H1 (cell line): ENCODE measurements around the gene CTCF. TPM values are rescaled to one million over a fixed set of nuclear protein-coding genes. Genes with fewer than 3 reads are reported as not detected.

Experiments used
- CTCF ChIA-PET: fragments of 300-600 bp; sonication (Branson Sonifier 250); formaldehyde crosslinking; loops from one replicate; lab custom pipeline; 2021; ENCODE audit not compliant: partially characterized antibody; lab: Charles Lee
- POLR2A ChIA-PET: fragments of 300-600 bp; sonication (Branson Sonifier 250); formaldehyde crosslinking; loops from one replicate; lab custom pipeline; 2021; ENCODE audit warnings: inconsistent platforms; ENCODE audit not compliant: partially characterized antibody; lab: Charles Lee
- DNase-seq, 2 experiments: peaks; one replicate each; pipeline versions ENCODE4 v3.0.0 to v3.0.0-alpha.2; 2010 to 2022; ENCODE audit warnings: low spot score in 2 of 2, low read depth in 1 of 2, mixed read lengths in 1 of 2
- FAIRE-seq: peaks from 2 replicates; lab custom pipeline; 2011; peaks lifted over from hg19 to GRCh38; lab: Jason Lieb, UNC
- H2AFZ ChIP-seq: 2 replicates; pipeline ENCODE4 v1.8.1; 2012; ENCODE audit warnings: low read length, inconsistent platforms
- H2AK5ac ChIP-seq: 2 replicates; pipeline ENCODE4 v1.6.1; 2013; ENCODE audit warnings: low read depth, low read length
- H2BK120ac ChIP-seq: replicated peaks from 2 replicates; pipeline ENCODE3; 2013; ENCODE audit warnings: low read depth, low read length, inconsistent platforms
- H2BK12ac ChIP-seq: 2 replicates; pipeline ENCODE4 v1.6.1; 2013; ENCODE audit warnings: low read depth, low read length
- H2BK15ac ChIP-seq: 2 replicates; pipeline ENCODE4 v1.6.1; 2013; ENCODE audit warnings: low read length
- H2BK20ac ChIP-seq: 2 replicates; pipeline ENCODE4 v1.6.1; 2013; ENCODE audit warnings: low read length
- H2BK5ac ChIP-seq: 2 replicates; pipeline ENCODE4 v1.6.1; 2013; ENCODE audit warnings: low read depth, low read length
- H3K14ac ChIP-seq: 2 replicates; pipeline ENCODE4 v1.6.1; 2013; ENCODE audit warnings: inconsistent platforms; ENCODE audit not compliant: insufficient read length
- H3K18ac ChIP-seq: 2 replicates; pipeline ENCODE4 v1.6.1; 2013; ENCODE audit warnings: low read length; ENCODE audit errors: extremely low read depth
- H3K23ac ChIP-seq: 2 replicates; pipeline ENCODE4 v1.6.1; 2013; ENCODE audit warnings: inconsistent platforms; ENCODE audit not compliant: insufficient read length
- H3K23me2 ChIP-seq: 2 replicates; pipeline ENCODE4 v1.6.1; 2013; ENCODE audit warnings: low read depth, low read length
- H3K27ac ChIP-seq: 2 replicates; pipeline ENCODE4 v1.6.1; 2011; ENCODE audit warnings: low read depth, low read length, inconsistent platforms
- H3K27me3 ChIP-seq, 4 experiments: replicated peaks in 1 of 4; 1 replicate in 1 of 4; 2 replicates in 3 of 4; pipeline versions ENCODE4 v1.6.1 to v1.8.1; 2011 to 2013; ENCODE audit warnings: low read length in 3 of 4, mild to moderate bottlenecking in 3 of 4, inconsistent platforms in 2 of 4, mixed read lengths in 2 of 4, moderate library complexity in 1 of 4; ENCODE audit not compliant: control insufficient read depth in 3 of 4, insufficient read depth in 3 of 4; ENCODE audit errors: extremely low read depth in 1 of 4
- H3K36me3 ChIP-seq, 4 experiments: 2 replicates each; pipeline versions ENCODE4 v1.6.1 to v1.8.1; 2011 to 2013; ENCODE audit warnings: mild to moderate bottlenecking in 4 of 4, low read length in 3 of 4, moderate library complexity in 2 of 4, control low read depth in 1 of 4, inconsistent platforms in 1 of 4; ENCODE audit not compliant: insufficient read depth in 4 of 4, control insufficient read depth in 2 of 4
- H3K4ac ChIP-seq: replicated peaks from 2 replicates; pipeline ENCODE3; 2013; ENCODE audit warnings: low read length, low read depth, mixed read lengths, inconsistent platforms; ENCODE audit not compliant: insufficient read length
- H3K4me1 ChIP-seq, 4 experiments: replicated peaks in 1 of 4; 1 replicate in 1 of 4; 2 replicates in 3 of 4; pipeline versions ENCODE4 v1.6.1 to v1.8.1; 2011 to 2013; ENCODE audit warnings: low read length in 3 of 4, inconsistent platforms in 2 of 4, mixed read lengths in 1 of 4; ENCODE audit not compliant: insufficient read depth in 4 of 4, control insufficient read depth in 3 of 4
- H3K4me2 ChIP-seq, 2 experiments: 2 replicates each; pipeline versions ENCODE4 v1.6.1 to v1.8.1; 2011 to 2013; ENCODE audit warnings: low read depth in 2 of 2, low read length in 2 of 2, control low read depth in 1 of 2, inconsistent platforms in 1 of 2, mild to moderate bottlenecking in 1 of 2; ENCODE audit not compliant: insufficient read depth in 1 of 2
- H3K4me3 ChIP-seq, 4 experiments: fragments of 200-600, 300-600 bp in 1 of 4; sonication (generic), shearing (Covaris generic), sonication (Bioruptor Twin) in 1 of 4; 2 replicates each; pipeline versions ENCODE4 v1.5.1 to v1.8.1; 2011 to 2016; ENCODE audit warnings: low read length in 4 of 4, low read depth in 3 of 4, control low read depth in 2 of 4, inconsistent platforms in 2 of 4, mild to moderate bottlenecking in 2 of 4, mixed read lengths in 1 of 4, moderate library complexity in 1 of 4; ENCODE audit not compliant: insufficient read depth in 2 of 4; ENCODE audit errors: extremely low read depth in 1 of 4
- H3K56ac ChIP-seq: replicated peaks from 2 replicates; pipeline ENCODE3; 2013; ENCODE audit warnings: low read depth, mild to moderate bottlenecking, mixed read lengths, low read length, inconsistent platforms; ENCODE audit not compliant: insufficient read length
- H3K79me1 ChIP-seq: 2 replicates; pipeline ENCODE4 v1.6.1; 2013; ENCODE audit warnings: low read depth, low read length, control low read depth
- H3K79me2 ChIP-seq, 2 experiments: 2 replicates each; pipeline versions ENCODE4 v1.6.1 to v1.8.1; 2012 to 2013; ENCODE audit warnings: low read length in 2 of 2, mild to moderate bottlenecking in 2 of 2, inconsistent platforms in 1 of 2; ENCODE audit not compliant: insufficient read depth in 2 of 2, control insufficient read depth in 1 of 2
- H3K9ac ChIP-seq, 4 experiments: replicated peaks in 1 of 4; 1 replicate in 1 of 4; 2 replicates in 3 of 4; pipeline versions ENCODE4 v1.6.1 to v1.8.1; 2011 to 2013; ENCODE audit warnings: low read depth in 3 of 4, low read length in 3 of 4, control low read depth in 2 of 4, mild to moderate bottlenecking in 2 of 4, moderate library complexity in 2 of 4, inconsistent platforms in 1 of 4; ENCODE audit errors: extremely low read depth in 1 of 4
- H3K9me3 ChIP-seq, 2 experiments: 2 replicates each; pipeline versions ENCODE4 v1.6.1 to v1.8.1; 2012 to 2013; ENCODE audit warnings: mild to moderate bottlenecking in 2 of 2, moderate library complexity in 2 of 2, control low read depth in 1 of 2, inconsistent platforms in 1 of 2, low read depth in 1 of 2, low read length in 1 of 2, mixed read lengths in 1 of 2; ENCODE audit not compliant: insufficient read depth in 2 of 2
- H4K20me1 ChIP-seq, 2 experiments: replicated peaks in 1 of 2; 2 replicates each; pipeline versions ENCODE3 to v1.8.1; 2011 to 2013; ENCODE audit warnings: inconsistent platforms in 2 of 2, low read length in 2 of 2, mild to moderate bottlenecking in 1 of 2; ENCODE audit not compliant: insufficient read depth in 2 of 2, control insufficient read depth in 1 of 2
- H4K5ac ChIP-seq: 2 replicates; pipeline ENCODE4 v1.6.1; 2013; ENCODE audit warnings: low read length, low read depth, mixed read lengths, inconsistent platforms; ENCODE audit not compliant: insufficient read length
- H4K8ac ChIP-seq: 2 replicates; pipeline ENCODE4 v1.8.0; 2013; ENCODE audit warnings: mild to moderate bottlenecking, moderate library complexity, low read length, inconsistent platforms; ENCODE audit not compliant: insufficient read depth; ENCODE audit errors: extremely low read depth
- H4K91ac ChIP-seq: replicated peaks from 2 replicates; pipeline ENCODE3; 2013; ENCODE audit warnings: low read length, mixed read lengths, inconsistent platforms; ENCODE audit not compliant: insufficient read length
- CHD2 ChIP-seq: IDR thresholded peaks from 2 replicates; pipeline ENCODE4 v1.6.1; 2012; ENCODE audit warnings: low read length, improper control_type of control experiment
- GABPA ChIP-seq: IDR thresholded peaks from 2 replicates; pipeline ENCODE4 v1.6.1; 2011; ENCODE audit warnings: mild to moderate bottlenecking, low read length, moderate library complexity, borderline replicate concordance; ENCODE audit not compliant: insufficient read depth
- KDM1A ChIP-seq: fragments of 200-600, 300-600 bp; sonication (generic); IDR thresholded peaks from 2 replicates; pipeline ENCODE4 v1.7.1; 2016; ENCODE audit warnings: mild to moderate bottlenecking, low read length, borderline replicate concordance
- polyA plus RNA-seq, 7 experiments: library from polyadenylated mRNA; depleted of rRNA in 3 of 7; stranded (reverse) in 5 of 7; unstranded in 2 of 7; fragments of >200 nt in 5 of 7; fragments of 200-250 nt in 2 of 7; gene quantifications; 1 replicate in 5 of 7; 2 replicates in 1 of 7; 4 replicates in 1 of 7; pipeline versions ENCODE4 v1.2.1 to v1.2.3, GENCODE V29; 2011 to 2013; ENCODE audit warnings: missing spikeins in 2 of 7, mixed read lengths in 2 of 7
- total RNA-seq: library from RNA; stranded (reverse); fragmentation: NEBNext Ultra II Directional; extraction: Animal tissue kit (Norgen Biotek cat#: 25700); gene quantifications from 2 replicates; pipeline ENCODE4 v1.2.1, GENCODE V29; 2021

The CTCF gene
- total and polyA plus RNA-seq, 2 of the 8 experiments (the other 6 are each of a cell fraction or from before 2014, with no cell fraction given) = 32.4 to 66.0 TPM

DNA sequence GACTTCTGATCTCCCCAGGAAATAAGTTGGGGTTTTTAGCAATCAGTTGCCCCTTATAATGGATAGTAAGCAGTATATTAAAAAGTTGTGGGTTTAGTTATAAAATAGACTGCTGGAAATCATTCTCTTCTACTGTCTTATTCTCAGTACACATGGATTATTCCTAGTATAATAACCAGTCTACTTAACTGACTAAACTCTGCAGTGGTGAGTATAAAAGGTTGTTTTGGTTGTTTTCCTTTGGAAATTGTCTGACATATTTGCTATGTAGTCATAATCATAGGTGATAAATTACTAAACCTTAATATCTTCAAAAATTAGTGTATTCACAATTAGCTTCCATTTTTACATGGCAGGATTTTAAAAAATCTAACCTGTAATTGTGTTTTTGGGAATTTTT, 31.4 kb downstream of the CTCF start:
- H3K4ac ChIP-seq = no peak overlapping the region
- no peak overlapping the region for H2AFZ ChIP-seq
- H2BK20ac ChIP-seq = no peak overlapping the region
- H3K79me2 ChIP-seq = peaks cover 3 to 59% of the 10 kb centered on the region in 2 experiments; a peak in 3 of 4 replicates
- H3K18ac ChIP-seq = peak overlapping the region; percentile 65; the same call in 1 of the 2 replicates
- no peak overlapping the region; the same call in 1 of the 2 replicates for H2AK5ac ChIP-seq
- no peak for DNase-seq
- H3K27ac ChIP-seq = no peak overlapping the region; the same call in 1 of the 2 replicates
- FAIRE-seq = no peak
- peaks cover 2% of the 10 kb centered on the region; the same call in 1 of the 2 replicates for H3K79me1 ChIP-seq
- CTCF ChIA-PET = interaction anchor here (0.8 to 3.5 kb wide), 5 partner anchors 20 to 48 kb away, joined by 3 to 20 read pairs (median 4); no protein-coding TSS in a partner anchor
- H4K20me1 ChIP-seq = no peaks in the 10 kb centered on the region
- no peak overlapping the region for H3K23ac ChIP-seq
- peak overlapping the region; percentile 63 to 65; a peak in 3 of 4 replicates for H3K4me2 ChIP-seq
- peak overlapping the region in 2 of 4 experiments; percentile 3 to 48; a peak in 3 of 8 replicates for H3K4me3 ChIP-seq
- no peak overlapping the region for H2BK15ac ChIP-seq
- H3K36me3 ChIP-seq = peaks cover 0 to 7% (median 0%) of the 10 kb centered on the region in 4 experiments; a peak in 1 of 8 replicates
- H3K56ac ChIP-seq = no peak overlapping the region
- TF ChIP-seq CHD2 = no peak
- no peak for TF ChIP-seq GABPA
- no peak for TF ChIP-seq KDM1A
- no peaks in the 10 kb centered on the region for H3K27me3 ChIP-seq
- peaks cover 0 to 30% (median 12%) of the 10 kb centered on the region in 4 experiments; a peak in 6 of 7 replicates for H3K4me1 ChIP-seq
- no peaks in the 10 kb centered on the region for H3K9me3 ChIP-seq
- no peak overlapping the region for H3K9ac ChIP-seq
- H4K5ac ChIP-seq = peak overlapping the region; percentile 61
- POLR2A ChIA-PET = interaction anchor here (0.6 to 8.1 kb wide), 4 partner anchors 10 to 39 kb away, joined by 3 to 43 read pairs (median 3); partner anchors contain the start of gene CTCF
- no peak overlapping the region for H2BK120ac ChIP-seq
- H4K8ac ChIP-seq = no peak overlapping the region
- H2BK12ac ChIP-seq = no peak overlapping the region; the same call in 1 of the 2 replicates
- H3K23me2 ChIP-seq = no peaks in the 10 kb centered on the region
- H2BK5ac ChIP-seq = 0 out of 2 replicates have a peak overlapping the region, but pooled peaks have one; percentile 67
- H3K14ac ChIP-seq = no peak overlapping the region
- H4K91ac ChIP-seq = no peak overlapping the region
